ENCODE results near the gene CDK17. TPM values are rescaled to one million over a fixed set of nuclear protein-coding genes. Genes with fewer than 3 reads are reported as not detected.

The CDK17 gene
- total and polyA plus RNA-seq, 8 donors, result 32.1 to 67.9 (median 53.2) TPM

GRCh38 chr12:96402061-96402460 is 1.8 kb upstream of the CDK17 start:
- ATAC-seq, result no peak
- peak overlapping the region in 1 of 2 donors; percentile 100 for H3K27ac ChIP-seq
- no peaks in the 10 kb centered on the region for H3K36me3 ChIP-seq
- H3K4me1 ChIP-seq, result peaks cover 14 to 30% of the 10 kb centered on the region in 2 donors
- TF ChIP-seq CTCF (IDR thresholded peaks at IDR 0.05), result no peak
- intact Hi-C loops (cut with DNase I), result no loop called here
- no peak overlapping the region for H3K4me3 ChIP-seq
- H3K9me3 ChIP-seq, result no peaks in the 10 kb centered on the region
- no peak for DNase-seq
- H3K27me3 ChIP-seq, result no peaks in the 10 kb centered on the region

- Histone ChIP-seq H3K27me3 (no peaks in the 10 kb centered on the region), H3K4me1 (peaks cover 14 to 37% of the 10 kb centered on the region in 2 donors), H3K9me3 (no peaks in the 10 kb centered on the region), H3K27ac (peak overlapping the region; percentile 100), H3K36me3 (no peaks in the 10 kb centered on the region), H3K4me3 (peak overlapping the region; percentile 83 to 86)
- ATAC-seq (peak; percentile 17), DNase-seq (peak in 2 of 4 donors; percentile 72 to 75)
- TF ChIP-seq CTCF (IDR thresholded peaks at IDR 0.05), result peak in 1 of 2 donors; percentile 19
- intact Hi-C loops (cut with DNase I), result no loop called here
These were observed 1.0 kb upstream of the CDK17 start for GRCh38 chr12:96401076-96401871.

GRCh38 chr12:96400631-96401075 is 414 bp upstream of the CDK17 start:
- no peak for TF ChIP-seq CTCF (IDR thresholded peaks at IDR 0.05)
- Histone ChIP-seq H3K4me3 (peak overlapping the region; percentile 83 to 86), H3K9me3 (no peaks in the 10 kb centered on the region), H3K27ac (peak overlapping the region; percentile 100), H3K27me3 (no peaks in the 10 kb centered on the region), H3K36me3 (no peaks in the 10 kb centered on the region), H3K4me1 (peaks cover 14 to 43% of the 10 kb centered on the region in 2 donors)
- no peak for DNase-seq
- peak; percentile 16 for ATAC-seq
- intact Hi-C loops (cut with DNase I), result no loop called here

GRCh38 chr12:96399120-96399918 is 920 bp downstream of the CDK17 start:
- intact Hi-C loops (cut with DNase I), result no loop called here
- Histone ChIP-seq H3K27me3 (no peaks in the 10 kb centered on the region), H3K4me3 (peak overlapping the region; percentile 83 to 86), H3K27ac (peak overlapping the region; percentile 100), H3K36me3 (no peaks in the 10 kb centered on the region), H3K9me3 (no peaks in the 10 kb centered on the region), H3K4me1 (peaks cover 14 to 54% of the 10 kb centered on the region in 2 donors)
- TF ChIP-seq CTCF (IDR thresholded peaks at IDR 0.05), result no peak
- ATAC-seq (peak; percentile 66), DNase-seq (peak; percentile 67 to 96 (median 80))
